Muscle of arm (tissue), 12 donors: ENCODE results near the gene SDF2. TPM values are rescaled to one million over a fixed set of nuclear protein-coding genes. Genes with fewer than 3 reads are reported as not detected.
"Not testable (repeated sequence)": the region's sequence is repeated elsewhere in the genome, so short reads cannot be mapped to it uniquely, and the experiment has no call there.

Experiments
- DNase-seq: peaks from one replicate; pipeline ENCODE4 v3.0.0-alpha.2; 2013
- polyA plus RNA-seq, 12 donors: library from polyadenylated mRNA; unstranded; fragments of 120-200 nt; gene quantifications; one replicate each; pipeline ENCODE4 v1.2.1, GENCODE V29; 2013; ENCODE audit not compliant: insufficient read length in 12 of 12

SDF2 gene
- polyA plus RNA-seq, 12 donors = 31.3 to 49.8 (median 39.7) TPM; not detected in 1

GRCh38 chr17:28693869-28694268, 32.2 kb upstream of the SDF2 start:
- no peak for DNase-seq

DNA sequence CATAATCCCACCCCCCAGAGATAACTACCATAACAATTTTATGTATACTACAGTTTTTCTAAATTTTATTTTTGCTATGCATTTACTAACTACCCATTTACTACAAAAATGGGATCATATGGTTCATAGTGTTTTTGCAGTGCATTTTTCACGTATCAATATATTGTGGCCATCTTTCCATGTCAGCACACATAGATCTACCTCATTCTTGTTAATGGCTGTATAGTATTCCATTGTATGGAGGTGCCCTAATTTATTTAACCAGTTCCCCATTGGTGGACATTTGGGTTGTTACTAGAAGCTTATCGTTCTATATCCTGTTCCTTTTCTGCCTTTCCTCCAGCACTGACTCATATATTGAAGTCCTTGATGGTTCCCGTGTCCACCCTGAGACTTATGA, 27.3 kb upstream of the SDF2 start:
- no peak for DNase-seq

GRCh38 chr17:28688481-28688880, 26.8 kb upstream of the SDF2 start:
- DNase-seq = no peak

- no peak for DNase-seq
Measured at GRCh38 chr17:28686296-28686695, 24.6 kb upstream of the SDF2 start.

GRCh38 chr17:28685366-28685765, 23.7 kb upstream of the SDF2 start:
- no peak for DNase-seq

DNA sequence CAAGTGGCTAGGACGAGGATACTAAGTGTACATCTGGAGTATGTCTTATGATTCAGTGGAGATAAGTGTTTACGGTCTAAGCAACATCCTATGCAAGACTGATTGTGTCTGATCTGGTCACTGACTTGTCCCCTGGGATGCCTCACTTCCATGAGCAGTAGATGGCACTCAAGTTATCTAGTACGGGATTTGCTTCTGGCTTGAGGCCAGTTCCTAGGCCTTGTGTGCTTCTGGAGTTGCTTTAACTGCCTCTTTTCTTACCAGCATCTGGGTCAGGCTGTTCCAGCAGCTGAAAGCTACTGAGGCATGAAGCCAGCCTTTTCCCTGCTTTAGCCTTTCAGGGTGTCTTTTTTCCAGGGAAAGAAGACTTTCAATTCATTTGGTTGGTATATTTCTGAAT, 23.3 kb upstream of the SDF2 start:
- DNase-seq = no peak

DNA sequence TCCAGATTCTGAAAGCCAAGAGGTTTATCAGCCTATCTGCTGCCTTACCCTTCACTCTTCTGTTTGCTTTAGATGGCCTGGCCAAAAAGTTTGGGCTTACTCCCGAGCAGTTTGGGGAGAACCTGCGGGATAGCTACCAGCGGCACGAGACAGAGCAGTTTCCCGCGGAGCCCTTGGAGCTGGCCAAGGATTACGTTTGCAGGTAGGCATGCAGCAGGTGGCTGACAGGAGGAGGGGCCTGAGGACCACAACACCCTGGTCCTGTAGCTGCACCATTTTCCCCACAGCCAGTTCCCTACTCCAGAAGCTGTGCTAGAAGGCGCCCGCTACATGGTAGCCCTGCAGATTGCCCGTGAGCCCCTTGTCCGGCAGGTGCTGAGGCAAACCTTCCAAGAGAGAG, 20.9 kb upstream of the SDF2 start:
- no peak for DNase-seq

GRCh38 chr17:28675980-28676379, 14.3 kb upstream of the SDF2 start:
- no peak for DNase-seq

DNA sequence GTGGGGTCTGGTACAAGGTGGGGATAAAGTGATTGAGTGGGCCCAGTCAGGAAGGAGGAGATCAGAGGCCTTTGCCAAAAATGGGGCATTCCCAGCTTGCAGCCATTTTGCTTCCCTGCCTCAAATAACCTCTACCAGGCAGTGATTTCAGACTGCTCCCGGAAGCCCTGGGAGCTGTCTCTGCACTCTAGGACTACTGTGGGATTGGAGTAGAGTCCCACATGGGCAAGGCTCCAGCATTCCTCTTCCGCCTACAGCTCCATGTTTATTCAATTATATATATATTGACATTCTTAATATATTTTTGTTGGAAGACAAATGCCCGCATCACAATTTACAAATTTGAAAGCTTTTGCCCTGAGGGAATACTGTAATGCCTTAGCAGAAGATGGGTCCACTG, 13.8 kb upstream of the SDF2 start:
- no peak for DNase-seq

DNA sequence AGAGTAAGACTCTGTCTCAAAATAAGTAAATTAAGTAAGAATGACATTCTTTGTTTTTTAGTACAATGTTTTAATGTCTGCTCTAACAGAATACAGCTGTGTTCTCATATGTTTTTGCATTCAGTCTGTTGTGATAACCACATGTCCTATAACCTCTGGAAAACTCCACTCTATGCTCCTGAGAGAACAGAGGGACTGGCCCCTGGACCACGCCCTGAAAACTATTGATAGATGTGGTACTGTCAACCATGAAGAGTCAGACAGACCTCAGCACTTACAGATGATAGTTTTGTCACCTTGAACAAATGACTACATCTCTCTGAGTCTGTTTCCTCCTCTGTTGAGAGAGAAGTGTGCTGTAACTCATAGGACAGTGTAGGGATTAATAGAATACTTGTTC, 8.2 kb upstream of the SDF2 start:
- no peak for DNase-seq

- no peak for DNase-seq
Measured at GRCh38 chr17:28667870-28668269, 6.2 kb upstream of the SDF2 start.

DNA sequence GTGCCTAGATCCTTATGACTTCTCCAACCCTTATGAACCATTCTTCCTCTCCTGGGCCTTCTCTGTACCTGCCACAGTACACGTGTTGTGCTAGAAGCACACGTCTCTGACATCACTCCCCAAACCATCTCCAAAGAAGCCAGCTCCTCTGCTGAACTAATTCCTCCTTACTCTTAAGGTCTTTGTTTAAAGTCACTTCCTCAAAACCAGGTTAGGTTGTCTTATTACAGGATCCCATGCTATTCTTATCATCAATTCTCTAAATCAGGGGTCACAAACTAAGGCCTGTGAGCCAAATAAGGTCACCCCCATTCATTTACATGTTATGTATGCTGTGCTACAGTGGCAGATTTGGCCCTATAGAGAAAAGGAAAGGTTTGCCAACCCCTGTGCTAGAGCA, 4.3 kb upstream of the SDF2 start:
- no peak for DNase-seq

DNA sequence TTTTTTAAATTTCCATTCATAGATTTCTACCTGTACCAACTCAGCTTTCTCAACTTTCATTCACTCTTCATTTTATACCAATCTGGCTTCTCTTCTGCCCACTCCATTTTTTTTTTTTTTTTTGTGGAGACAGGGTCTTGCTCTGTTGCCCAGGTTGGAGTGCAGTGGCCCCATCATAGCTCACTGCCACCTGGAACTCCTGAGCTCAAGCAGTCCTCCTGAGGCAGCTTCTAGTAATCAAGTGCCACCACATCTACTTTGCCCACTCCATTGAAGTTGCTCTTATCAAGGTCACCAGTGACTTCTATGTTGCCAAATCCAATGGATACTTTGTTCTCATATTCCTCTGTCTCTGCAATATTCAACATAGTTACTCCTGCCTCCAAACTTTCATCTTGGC, 2.0 kb upstream of the SDF2 start:
- DNase-seq = no peak

GRCh38 chr17:28662527-28662829, 772 bp upstream of the SDF2 start:
- DNase-seq = no peak

DNA sequence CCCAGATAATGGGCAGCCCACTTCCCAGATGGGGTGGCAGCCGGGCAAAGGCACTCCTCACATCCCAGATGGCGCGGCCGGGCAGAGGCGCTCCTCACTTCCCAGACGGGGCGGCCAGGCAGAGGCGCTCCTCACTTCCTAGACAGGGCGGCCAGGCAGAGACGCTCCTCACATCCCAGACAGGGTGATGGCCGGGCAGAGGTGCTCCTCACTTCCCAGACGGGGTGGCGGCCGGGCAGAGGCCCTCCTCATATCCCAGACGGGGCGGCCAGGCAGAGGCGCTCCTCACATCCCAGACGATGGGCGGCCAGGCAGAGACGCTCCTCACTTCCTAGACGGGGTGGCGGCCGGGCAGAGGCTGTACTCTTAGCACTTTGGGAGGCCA, 2.2 kb downstream of the SDF2 start:
- not testable (repeated sequence) for DNase-seq

GRCh38 chr17:28658766-28659496, 2.8 kb downstream of the SDF2 start:
- not testable (repeated sequence) for DNase-seq

GRCh38 chr17:28658342-28658741, 3.4 kb downstream of the SDF2 start:
- DNase-seq = not testable (repeated sequence)

DNA sequence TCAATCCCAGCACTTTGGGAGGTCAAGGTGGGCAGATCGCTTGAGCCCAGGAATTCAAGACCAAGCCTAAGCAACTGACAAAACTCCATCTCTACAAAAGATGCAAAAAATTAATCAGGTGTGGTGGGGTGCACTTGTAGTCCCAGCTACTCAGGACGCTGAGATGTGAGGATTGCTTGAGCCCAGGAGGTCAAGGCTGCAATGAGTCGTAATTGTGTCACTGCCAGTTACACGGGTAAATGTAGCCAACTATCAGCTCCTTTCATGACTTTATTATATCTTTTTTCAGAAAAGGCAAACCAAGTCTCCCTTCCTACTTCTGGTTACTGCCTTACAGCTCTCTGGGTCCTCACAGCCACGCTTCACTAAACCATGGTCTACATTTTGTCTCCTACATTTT, 4.0 kb downstream of the SDF2 start:
- no peak for DNase-seq

GRCh38 chr17:28655160-28655559, 6.5 kb downstream of the SDF2 start:
- no peak for DNase-seq

GRCh38 chr17:28648698-28649097, 13.0 kb downstream of the SDF2 start:
- no peak for DNase-seq

- DNase-seq = no peak
Measured at GRCh38 chr17:28646039-28646754, 15.5 kb downstream of the SDF2 start.

DNA sequence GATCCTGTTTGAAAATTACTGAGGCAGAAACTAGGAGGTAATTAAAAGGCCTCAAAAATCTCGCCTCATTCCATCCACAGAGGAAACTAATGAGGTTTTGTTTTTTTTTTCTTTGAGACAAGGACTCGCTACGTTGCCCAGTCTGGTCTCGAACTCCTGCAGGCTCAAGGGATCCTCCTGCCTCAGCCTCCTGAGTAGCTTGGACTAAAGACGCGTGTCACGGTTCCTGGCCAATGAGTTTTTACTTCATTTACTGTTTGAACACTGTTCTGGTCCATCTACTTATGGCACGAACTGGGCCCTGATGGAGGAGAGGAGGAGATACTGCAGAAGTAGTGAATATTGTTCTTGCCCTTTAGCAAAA, 16.1 kb downstream of the SDF2 start:
- no peak for DNase-seq

GRCh38 chr17:28644787-28645575, 16.7 kb downstream of the SDF2 start, which contains the start of gene BLTP2:
TSS of gene BLTP2 (minus strand) at chr17:28645158. CDS start at chr17:28645056, 102 bp downstream.
- DNase-seq = peak; percentile 96
